ENCODE results near the gene BOD1.

BOD1 gene

DNA sequence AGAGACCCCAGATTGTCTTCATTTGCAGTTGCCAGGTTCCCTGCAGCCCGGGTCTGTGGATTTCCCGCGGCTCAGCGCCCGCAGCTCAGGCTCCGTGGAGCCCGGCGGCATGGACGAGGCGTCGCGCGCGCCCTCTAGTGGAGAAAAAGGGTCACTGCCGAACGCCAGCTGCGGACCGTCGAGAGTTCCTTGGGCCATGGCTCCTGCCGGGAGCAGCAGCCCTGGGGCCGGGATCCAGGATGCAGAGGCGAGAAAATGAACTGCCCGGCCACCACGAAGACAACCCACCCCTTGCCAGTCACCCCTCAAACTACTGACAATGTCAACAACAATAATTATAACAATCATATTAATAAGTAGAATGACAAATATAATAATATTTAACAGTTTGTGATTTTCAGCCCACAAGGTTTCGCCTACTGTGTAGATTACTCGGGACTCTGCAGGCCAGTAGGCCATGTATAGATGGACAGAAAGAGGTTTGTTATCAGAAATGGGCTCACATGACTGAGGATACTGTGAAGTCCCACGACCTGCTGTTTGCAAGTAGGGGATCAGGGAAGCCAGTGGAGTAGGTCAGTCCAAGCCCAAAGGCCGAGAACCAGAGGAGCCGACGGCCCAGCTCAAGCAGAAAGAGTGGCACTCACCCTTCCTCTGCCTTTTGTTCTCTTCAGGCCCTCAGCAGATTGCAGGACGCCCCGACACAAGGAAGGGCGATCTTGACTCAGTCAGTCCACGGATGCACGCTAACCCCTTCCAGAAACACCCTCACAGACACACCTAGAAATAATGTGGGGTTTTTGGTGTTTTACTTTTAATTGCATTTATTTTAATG, 43.1 kb downstream of the BOD1 start:
- DNase-seq = peak; percentile 47

DNA sequence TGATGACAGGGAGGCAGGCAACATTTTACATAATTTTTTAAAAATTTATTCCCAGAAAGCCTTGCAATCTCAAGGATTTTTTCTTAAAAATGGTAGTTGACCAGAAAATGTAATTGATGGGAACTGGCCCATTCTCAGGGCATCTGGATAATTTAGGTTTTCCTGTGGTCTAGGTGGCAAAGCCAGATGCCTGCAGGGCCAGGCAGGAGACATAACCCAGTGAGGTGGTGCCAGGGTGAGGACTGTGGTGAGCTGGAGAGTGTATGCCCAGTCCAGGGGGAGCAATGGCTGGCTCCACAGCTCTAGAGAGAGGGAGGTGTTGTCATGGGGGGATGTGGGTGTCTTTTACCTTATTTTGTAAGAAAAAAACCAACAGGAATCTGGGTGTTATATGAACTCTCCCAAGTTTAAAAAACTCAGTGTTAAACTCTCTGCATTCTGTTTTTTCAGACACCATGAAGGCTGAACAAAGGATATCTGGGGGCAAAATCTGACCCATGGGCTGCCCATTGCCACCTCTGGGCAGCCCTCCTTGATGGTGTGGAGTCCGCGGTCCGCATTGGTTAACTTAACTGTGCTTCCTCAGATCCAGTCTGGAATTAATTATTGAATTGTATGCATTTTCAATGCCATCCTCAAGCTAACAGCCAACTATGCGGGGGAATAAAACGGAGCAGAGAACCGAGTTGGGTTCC, 43.9 kb downstream of the BOD1 start:
- no peak for DNase-seq

DNA sequence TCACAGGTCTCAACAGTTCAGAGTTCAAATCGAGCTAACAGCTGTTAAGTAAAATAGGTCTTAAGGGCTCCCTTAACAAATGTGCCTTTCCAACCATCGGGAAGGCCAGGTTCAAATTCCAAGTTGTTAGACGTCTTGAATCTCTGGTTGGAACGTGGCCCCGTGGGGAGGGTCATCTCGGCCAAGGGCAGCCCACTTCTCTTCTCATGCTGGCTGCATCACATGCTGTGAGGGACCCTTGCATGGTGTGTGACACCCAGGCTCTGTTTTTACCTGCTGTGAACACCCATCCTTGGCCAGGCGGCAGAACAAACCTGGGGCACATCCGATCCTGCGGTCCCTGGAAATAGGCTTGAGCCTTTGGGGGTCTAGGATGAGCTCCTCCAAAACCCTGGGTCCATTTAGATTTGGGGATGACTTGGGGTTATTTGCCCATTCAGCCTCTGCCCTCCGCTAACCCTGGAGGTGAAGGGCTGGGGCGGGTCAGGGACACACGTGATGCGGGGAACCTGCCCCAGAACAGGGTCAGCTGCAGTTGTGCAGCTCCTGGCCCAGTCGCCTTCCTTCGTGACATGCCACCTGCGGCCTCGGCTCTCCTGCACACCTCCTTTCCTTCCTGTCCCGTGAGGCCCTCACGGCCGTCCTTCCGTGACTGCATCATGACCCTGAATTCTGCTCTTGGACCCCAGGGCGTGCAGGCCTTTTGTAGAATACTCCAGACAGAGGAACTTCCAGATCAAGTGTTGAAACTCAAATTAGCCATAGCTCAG, 45.9 kb downstream of the BOD1 start:
- no peak for DNase-seq

DNA sequence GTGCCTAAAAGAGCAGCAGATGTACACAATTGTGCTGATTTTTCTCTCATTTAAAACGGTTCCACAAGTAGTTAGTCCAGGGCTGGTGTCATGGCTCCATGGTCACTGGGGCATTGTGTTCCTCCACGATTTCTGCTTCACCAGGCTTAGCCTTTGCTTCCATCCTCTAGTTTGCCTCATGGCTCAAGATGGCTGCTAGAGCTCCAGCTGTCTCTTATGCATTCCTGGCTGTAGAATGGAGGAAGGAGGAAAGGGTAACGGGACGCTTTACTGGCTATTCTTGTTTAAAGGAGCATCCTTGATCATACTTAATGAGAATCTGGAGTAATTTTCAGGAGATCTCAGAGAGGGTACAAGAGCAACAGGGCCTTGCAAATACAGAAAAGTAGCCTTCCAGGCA, 47.7 kb downstream of the BOD1 start:
- no peak for DNase-seq

DNA sequence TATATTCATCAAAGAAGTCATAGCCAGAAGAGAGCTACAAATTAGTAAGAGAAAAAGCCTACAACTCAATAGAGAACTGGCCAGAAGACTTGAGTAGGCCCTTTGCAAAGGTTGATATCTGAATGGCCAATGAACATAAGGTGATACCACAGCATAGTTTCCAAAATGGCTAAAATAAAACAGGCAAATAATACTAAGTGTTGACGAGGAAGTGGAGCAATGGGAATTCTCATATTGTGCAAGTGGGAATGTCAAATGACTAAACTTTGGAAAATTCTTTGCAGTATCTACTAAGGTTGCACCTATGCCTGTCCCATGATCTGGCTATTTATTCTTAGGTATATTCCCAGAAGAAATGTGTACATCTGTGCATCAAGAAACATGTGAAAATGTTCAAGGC, 48.3 kb downstream of the BOD1 start:
- DNase-seq = no peak

DNA sequence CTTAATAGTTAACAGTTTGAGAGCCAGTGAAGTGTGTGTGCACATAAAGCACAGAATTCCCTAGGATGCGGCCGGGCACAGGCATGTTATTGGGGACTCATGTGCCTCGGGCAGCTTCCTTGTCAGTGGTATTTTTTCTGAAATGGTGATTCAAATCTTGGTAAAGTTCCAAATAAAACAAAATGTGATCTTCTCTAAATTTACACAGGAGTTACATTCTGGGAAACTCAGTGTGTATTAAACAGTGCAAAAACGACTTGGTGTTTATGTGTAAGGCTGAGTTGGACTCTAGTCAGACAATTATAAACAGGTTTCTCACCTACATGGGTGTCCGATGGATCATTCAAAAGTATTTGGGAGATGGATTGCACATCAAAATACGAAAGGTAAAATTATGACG, 48.9 kb downstream of the BOD1 start:
- no peak for DNase-seq

DNA sequence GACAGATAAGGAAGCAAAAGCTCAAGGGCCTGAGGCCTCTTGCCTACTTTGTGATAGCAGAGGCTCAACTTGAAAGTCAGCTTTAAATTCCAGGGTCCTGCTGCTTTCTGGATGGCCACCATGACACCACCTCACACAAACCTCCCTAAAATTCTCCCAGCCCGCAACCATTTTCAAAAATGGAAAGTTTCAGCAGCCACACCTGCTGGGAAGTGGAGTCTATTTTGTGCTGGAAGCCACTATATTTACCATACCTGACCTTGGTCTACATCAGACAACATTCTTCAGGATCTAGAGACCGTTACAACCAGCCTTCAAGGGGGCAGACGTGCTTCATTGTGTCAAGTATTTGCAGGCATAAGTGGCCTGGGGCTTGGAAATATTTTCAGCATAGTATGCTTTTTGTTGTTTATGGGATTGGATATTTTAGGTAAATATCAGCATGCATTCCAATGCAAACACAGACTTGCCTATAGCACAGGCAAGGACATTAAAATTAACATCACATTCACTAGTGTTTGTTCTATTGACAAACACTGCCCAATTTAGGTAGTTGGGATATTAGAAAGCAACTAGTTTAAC, 50.9 kb downstream of the BOD1 start:
- no peak for DNase-seq

DNA sequence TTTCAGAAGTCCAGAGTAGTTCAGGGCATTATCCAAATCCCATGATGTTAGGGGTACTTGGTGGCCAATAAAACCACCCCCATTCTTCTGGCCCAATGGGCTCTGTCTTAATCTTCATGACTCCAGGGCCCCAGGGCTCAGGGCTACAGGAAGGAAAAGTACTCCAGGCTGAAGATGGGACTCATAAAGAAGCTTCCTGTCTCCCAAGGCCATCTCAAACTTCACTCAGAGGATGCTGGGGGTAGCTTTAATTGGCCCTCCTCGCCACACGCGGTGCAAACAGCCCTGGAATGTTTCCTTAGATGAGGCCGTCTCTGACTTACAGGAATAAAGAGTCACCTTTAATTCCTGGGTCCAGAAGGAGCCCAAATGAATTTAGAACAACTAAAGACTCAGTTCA, 52.3 kb downstream of the BOD1 start:
- DNase-seq = no peak

DNA sequence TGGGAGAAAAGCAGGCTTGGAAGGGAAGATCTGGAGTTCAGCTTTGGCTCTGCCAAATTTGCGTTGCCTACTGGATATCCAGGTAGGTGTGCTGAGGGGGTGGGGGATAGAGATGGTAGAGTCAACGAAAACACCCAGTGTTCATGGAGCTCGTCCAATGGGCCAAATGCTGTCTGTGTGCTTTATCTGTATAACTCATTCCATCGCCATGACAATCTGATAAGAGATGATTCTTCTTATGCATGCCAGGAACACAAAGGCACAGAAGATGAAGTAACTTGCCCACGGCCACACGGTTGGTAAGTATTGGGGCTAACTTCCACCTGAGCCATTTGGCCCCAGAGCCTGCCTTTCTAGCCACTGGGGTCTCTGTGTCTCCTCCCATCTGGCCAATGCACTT, 53.2 kb downstream of the BOD1 start:
- no peak for DNase-seq

DNA sequence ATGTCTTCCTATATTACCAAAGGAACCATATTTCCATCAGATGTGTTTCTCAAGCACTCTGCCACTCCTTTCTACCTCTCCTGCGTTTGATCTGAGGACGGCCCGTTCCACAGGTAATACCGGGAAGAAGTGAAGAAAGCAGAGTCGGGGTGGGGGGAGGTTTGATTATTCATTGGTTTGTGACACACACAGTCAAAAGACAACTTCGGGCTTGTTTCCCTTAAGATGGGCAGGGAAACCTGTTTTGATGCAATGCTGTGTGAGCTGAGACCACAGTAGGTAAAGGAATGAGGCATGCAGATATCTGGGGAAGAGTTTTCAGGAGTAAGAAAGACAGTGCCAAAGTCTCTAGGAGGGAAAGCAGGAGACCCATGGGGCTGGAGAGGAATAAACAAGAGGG, 54.0 kb downstream of the BOD1 start:
- no peak for DNase-seq

Data from activated CD4-positive, alpha-beta T cell treated with anti-CD3 and anti-CD28 coated beads for 1 hour (primary cell).